Endothelial cell of umbilical vein (primary cell): Measurements from ENCODE around the gene SULF2. TPM values are rescaled to one million over a fixed set of nuclear protein-coding genes. Genes with fewer than 3 reads are reported as not detected.

Source experiments
- BruUV-seq: library from RNA; stranded (reverse); fragments of 400-500 nt; replicated peaks from 2 replicates; lab custom pipeline; 2021; lab: Mats Ljungman, UMichigan
- CTCF ChIA-PET: fragments of 300-600, 350-600 bp; sonication (Branson Sonifier 250); formaldehyde crosslinking; loops from one replicate; lab custom pipeline; 2021; ENCODE audit warnings: antibody characterized with exemption, inconsistent platforms; lab: Charles Lee
- POLR2A ChIA-PET: fragments of 300-600, 350-600 bp; sonication (Branson Sonifier 250); formaldehyde crosslinking; loops from one replicate; lab custom pipeline; 2021; ENCODE audit warnings: antibody characterized with exemption, inconsistent platforms; lab: Charles Lee
- DNase-seq: peaks from one replicate; pipeline ENCODE4 v3.0.0-alpha.2; 2011; ENCODE audit warnings: low read depth, low spot score
- FAIRE-seq: peaks from 2 replicates; lab custom pipeline; 2011; peaks lifted over from hg19 to GRCh38; lab: Jason Lieb, UNC
- H2AFZ ChIP-seq: 2 replicates; pipeline ENCODE4 v1.6.0; 2012; ENCODE audit warnings: low read depth, low read length, control low read depth, inconsistent platforms
- H3K27ac ChIP-seq: 2 replicates; pipeline ENCODE4 v1.5.1; 2011; ENCODE audit warnings: low read depth, mild to moderate bottlenecking, control low read depth, low read length, moderate library complexity; ENCODE audit not compliant: insufficient read depth
- H3K27me3 ChIP-seq, 2 experiments: 2 replicates each; pipeline versions ENCODE4 v1.6.0 to v1.6.1; 2011; ENCODE audit warnings: low read length in 2 of 2, mixed read lengths in 1 of 2; ENCODE audit not compliant: control insufficient read depth in 2 of 2, insufficient read depth in 2 of 2
- H3K36me3 ChIP-seq, 2 experiments: 2 replicates in 1 of 2; 3 replicates in 1 of 2; pipeline ENCODE4 v1.5.1; 2011; ENCODE audit warnings: low read length in 2 of 2, mild to moderate bottlenecking in 1 of 2, moderate library complexity in 1 of 2; ENCODE audit not compliant: control insufficient read depth in 2 of 2, insufficient read depth in 2 of 2; ENCODE audit errors: extremely low read depth in 1 of 2
- H3K4me1 ChIP-seq: 3 replicates; pipeline ENCODE4 v1.5.1; 2011; ENCODE audit warnings: mild to moderate bottlenecking, low read length; ENCODE audit not compliant: control insufficient read depth, insufficient read depth; ENCODE audit errors: extremely low read depth
- H3K4me2 ChIP-seq: 2 replicates; pipeline ENCODE4 v1.6.1; 2011; ENCODE audit warnings: low read length, control low read depth, mixed read lengths; ENCODE audit not compliant: insufficient read depth
- H3K4me3 ChIP-seq, 3 experiments: fragments of 200-600 bp in 1 of 3; sonication (generic), shearing (Covaris generic) in 1 of 3; replicated peaks in 1 of 3; 2 replicates each; pipeline ENCODE4 v1.5.1; 2011 to 2016; ENCODE audit warnings: control low read depth in 3 of 3, low read length in 3 of 3, mild to moderate bottlenecking in 2 of 3, inconsistent platforms in 1 of 3, low read depth in 1 of 3, moderate library complexity in 1 of 3; ENCODE audit not compliant: insufficient read depth in 1 of 3
- H3K79me2 ChIP-seq: 2 replicates; pipeline ENCODE4 v1.6.0; 2012; ENCODE audit warnings: low read length, inconsistent platforms; ENCODE audit not compliant: control insufficient read depth, insufficient read depth
- H3K9ac ChIP-seq: replicated peaks from 2 replicates; pipeline ENCODE3; 2011; ENCODE audit warnings: low read length, control low read depth; ENCODE audit not compliant: insufficient read depth; ENCODE audit errors: extremely low read depth
- H3K9me1 ChIP-seq: replicated peaks from 3 replicates; pipeline ENCODE4 v1.6.0; 2011; ENCODE audit warnings: mild to moderate bottlenecking, low read length; ENCODE audit not compliant: control insufficient read depth, insufficient read depth; ENCODE audit errors: extremely low read depth
- H3K9me3 ChIP-seq: replicated peaks from 2 replicates; pipeline ENCODE4 v1.5.1; 2012; ENCODE audit warnings: low read length, inconsistent platforms; ENCODE audit not compliant: control insufficient read depth, insufficient read depth
- H4K20me1 ChIP-seq: replicated peaks from 2 replicates; pipeline ENCODE3; 2011; ENCODE audit warnings: mild to moderate bottlenecking, low read length; ENCODE audit not compliant: control insufficient read depth, insufficient read depth; ENCODE audit errors: extremely low read depth
- MYC ChIP-seq: IDR thresholded peaks from one replicate; pipeline ENCODE4 v1.6.1; 2011; ENCODE audit warnings: mild to moderate bottlenecking, low read depth, low read length
- POLR2A ChIP-seq: IDR thresholded peaks from 2 replicates; pipeline ENCODE4 v1.6.1; 2012; ENCODE audit warnings: low read depth, mild to moderate bottlenecking, control low read depth, low read length
- dilution Hi-C: fragments of 300-500 bp; cut with MboI; formaldehyde crosslinking; loops from one replicate; pipeline ENCODE4 v1.15.0; 2019; ENCODE audit warnings: low sequenced_read_pairs; ENCODE audit not compliant: extremely low pct_ligation_motif_present
- intact Hi-C: fragments of 100-400 bp; cut with micrococcal nuclease; formaldehyde crosslinking; loops from one replicate; pipeline ENCODE4 v1.10.0; 2022
- polyA plus RNA-seq, 4 experiments: library from polyadenylated mRNA; depleted of rRNA in 3 of 4; stranded (reverse) in 3 of 4; unstranded in 1 of 4; fragments of >200 nt; gene quantifications; 2 replicates each; pipeline versions ENCODE4 v1.2.1 to v1.2.3, GENCODE V29; 2011 to 2012; ENCODE audit warnings: missing spikeins in 1 of 4
- total RNA-seq: library from RNA; stranded (reverse); gene quantifications from 2 replicates; pipeline ENCODE4 v1.2.3, GENCODE V29; 2021
- TF ChIP-seq, protein P1 (sequence below), 2 donors: IDR thresholded peaks; 1 replicate in 1 of 2; 2 replicates in 1 of 2; pipeline ENCODE4 v1.5.1; 2011; ENCODE audit warnings: low read length in 2 of 2, mild to moderate bottlenecking in 2 of 2, moderate library complexity in 2 of 2, control low read depth in 1 of 2, inconsistent platforms in 1 of 2, low read depth in 1 of 2; ENCODE audit not compliant: insufficient read depth in 1 of 2; ENCODE audit errors: extremely low read depth in 1 of 2

SULF2 gene
- total and polyA plus RNA-seq, 2 donors (not counting 3 experiments of a cell fraction or from before 2014, with no cell fraction given) = 58.5 to 160 TPM

- no peaks in the 10 kb centered on the region for H3K27me3 ChIP-seq
- no peaks in the 10 kb centered on the region for H3K36me3 ChIP-seq
- no TSS peak for BruUV-seq
- no peaks in the 10 kb centered on the region for H3K4me1 ChIP-seq
- no peak overlapping the region for H2AFZ ChIP-seq
- TF ChIP-seq POLR2A (no peak), MYC (no peak)
- TF ChIP-seq, protein P1, sequence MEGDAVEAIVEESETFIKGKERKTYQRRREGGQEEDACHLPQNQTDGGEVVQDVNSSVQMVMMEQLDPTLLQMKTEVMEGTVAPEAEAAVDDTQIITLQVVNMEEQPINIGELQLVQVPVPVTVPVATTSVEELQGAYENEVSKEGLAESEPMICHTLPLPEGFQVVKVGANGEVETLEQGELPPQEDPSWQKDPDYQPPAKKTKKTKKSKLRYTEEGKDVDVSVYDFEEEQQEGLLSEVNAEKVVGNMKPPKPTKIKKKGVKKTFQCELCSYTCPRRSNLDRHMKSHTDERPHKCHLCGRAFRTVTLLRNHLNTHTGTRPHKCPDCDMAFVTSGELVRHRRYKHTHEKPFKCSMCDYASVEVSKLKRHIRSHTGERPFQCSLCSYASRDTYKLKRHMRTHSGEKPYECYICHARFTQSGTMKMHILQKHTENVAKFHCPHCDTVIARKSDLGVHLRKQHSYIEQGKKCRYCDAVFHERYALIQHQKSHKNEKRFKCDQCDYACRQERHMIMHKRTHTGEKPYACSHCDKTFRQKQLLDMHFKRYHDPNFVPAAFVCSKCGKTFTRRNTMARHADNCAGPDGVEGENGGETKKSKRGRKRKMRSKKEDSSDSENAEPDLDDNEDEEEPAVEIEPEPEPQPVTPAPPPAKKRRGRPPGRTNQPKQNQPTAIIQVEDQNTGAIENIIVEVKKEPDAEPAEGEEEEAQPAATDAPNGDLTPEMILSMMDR (IDR thresholded peaks at IDR 0.05; ENCODE audit: extremely low read depth in 1 of 2, insufficient read depth in 1 of 2, low read depth in 1 of 2, low read length in 2 of 2) = no peak
- H3K27ac ChIP-seq = no peak overlapping the region
- no peaks in the 10 kb centered on the region for H3K9me3 ChIP-seq
- ChIA-PET CTCF (no interaction called here), POLR2A (no interaction called here)
- no peak overlapping the region for H3K9ac ChIP-seq
- no peaks in the 10 kb centered on the region for H3K79me2 ChIP-seq
- H3K9me1 ChIP-seq = no peaks in the 10 kb centered on the region
- DNase-seq (no peak), FAIRE-seq (no peak)
- dilution Hi-C loops = no loop called here
- H3K4me3 ChIP-seq = no peak overlapping the region
- no peak overlapping the region for H3K4me2 ChIP-seq
- no peaks in the 10 kb centered on the region for H4K20me1 ChIP-seq
- intact Hi-C loops = no loop called here
Observed at GRCh38 chr20:47747669-47748031, 37.6 kb downstream of the SULF2 start.

- Histone ChIP-seq H3K27ac (no peak overlapping the region), H3K9me1 (no peaks in the 10 kb centered on the region), H3K27me3 (no peaks in the 10 kb centered on the region), H3K9ac (no peak overlapping the region), H3K4me1 (no peaks in the 10 kb centered on the region), H3K9me3 (no peaks in the 10 kb centered on the region), H3K79me2 (no peaks in the 10 kb centered on the region), H3K4me2 (no peak overlapping the region), H2AFZ (no peak overlapping the region), H4K20me1 (no peaks in the 10 kb centered on the region), H3K36me3 (no peaks in the 10 kb centered on the region), H3K4me3 (no peak overlapping the region)
- POLR2A ChIA-PET = no interaction called here
- CTCF ChIA-PET = interaction anchor here (0.8 to 1.2 kb wide), 2 partner anchors 110 to 876 kb away, joined by 3 to 4 read pairs; no protein-coding TSS in a partner anchor
- intact Hi-C loops = no loop called here
- TF ChIP-seq MYC = no peak
- DNase-seq = no peak
- no TSS peak for BruUV-seq
- dilution Hi-C loops = no loop called here
- no peak for FAIRE-seq
Observed at GRCh38 chr20:47744803-47745202, 40.5 kb downstream of the SULF2 start.
